WTC11 (cell line): ENCODE data around the gene RIMBP2. TPM values are rescaled to one million over a fixed set of nuclear protein-coding genes. Genes with fewer than 3 reads are reported as not detected.

Source experiments
- ATAC-seq: fragments of 200-7000 bp; cut with Tn5 transposase; 2 replicates; pipeline ENCODE4 v1.10.0; 2021; ENCODE audit warnings: mild to moderate bottlenecking, moderate library complexity
- CTCF ChIA-PET: fragments of 300-600 bp; sonication (Branson Sonifier 250); formaldehyde crosslinking; loops from one replicate; lab custom pipeline; 2021; ENCODE audit warnings: antibody characterized with exemption; lab: Charles Lee
- POLR2A ChIA-PET: fragments of 350-600 bp; sonication (Branson Sonifier 250); formaldehyde crosslinking; loops from one replicate; lab custom pipeline; 2021; ENCODE audit warnings: antibody characterized with exemption; lab: Charles Lee
- DNase-seq: peaks from one replicate; pipeline ENCODE4 v3.0.0; 2021; ENCODE audit warnings: low spot score
- H3K27ac Mint-ChIP-seq: 2 replicates; pipeline ENCODE4 v1.8.0; 2021; ENCODE audit warnings: mixed read lengths
- H3K27me3 Mint-ChIP-seq: 2 replicates; pipeline ENCODE4 v1.8.0; 2021; ENCODE audit warnings: low read depth, mild to moderate bottlenecking, moderate library complexity, mixed read lengths
- H3K36me3 Mint-ChIP-seq: 2 replicates; pipeline ENCODE4 v1.8.0; 2021; ENCODE audit warnings: mixed read lengths
- H3K4me1 Mint-ChIP-seq: 2 replicates; pipeline ENCODE4 v1.8.0; 2022; ENCODE audit warnings: mixed read lengths
- H3K4me3 Mint-ChIP-seq: 2 replicates; pipeline ENCODE4 v1.8.0; 2021; ENCODE audit warnings: mild to moderate bottlenecking, moderate library complexity, mixed read lengths
- H3K9me3 Mint-ChIP-seq: 2 replicates; pipeline ENCODE4 v1.8.0; 2021; ENCODE audit warnings: mixed read lengths
- AR ChIP-seq: fragments of 250-450 bp; sonication (Bioruptor Pico); IDR thresholded peaks from 2 replicates; pipeline ENCODE4 v1.9.0; 2021; ENCODE audit warnings: mild to moderate bottlenecking
- ATF6 ChIP-seq: sonication (generic); formaldehyde crosslinking; IDR thresholded peaks from 2 replicates; pipeline ENCODE4 v1.8.1; 2023; ENCODE audit warnings: mild to moderate bottlenecking, missing genetic modification reagents
- EMX1 ChIP-seq: fragments of 250-450 bp; sonication (Bioruptor Pico); IDR thresholded peaks from 2 replicates; pipeline ENCODE4 v1.8.0; 2021; ENCODE audit warnings: mild to moderate bottlenecking
- FOXJ3 ChIP-seq: sonication (generic); formaldehyde crosslinking; IDR thresholded peaks from 2 replicates; pipeline ENCODE4 v1.9.0; 2021; ENCODE audit warnings: missing genetic modification reagents, mild to moderate bottlenecking, borderline replicate concordance
- FOXP1 ChIP-seq: sonication (generic); formaldehyde crosslinking; IDR thresholded peaks from 2 replicates; pipeline ENCODE4 v1.8.0; 2022; ENCODE audit warnings: missing genetic modification reagents, mild to moderate bottlenecking, moderate library complexity, borderline replicate concordance
- GABPB1 ChIP-seq: sonication (generic); formaldehyde crosslinking; IDR thresholded peaks from 2 replicates; pipeline ENCODE4 v1.8.1; 2023; ENCODE audit warnings: mild to moderate bottlenecking, missing genetic modification reagents
- MLX ChIP-seq: sonication (generic); formaldehyde crosslinking; IDR thresholded peaks from 2 replicates; pipeline ENCODE4 v1.8.1; 2023; ENCODE audit warnings: mild to moderate bottlenecking, missing genetic modification reagents, moderate library complexity
- NR2C2 ChIP-seq: sonication (generic); formaldehyde crosslinking; IDR thresholded peaks from 2 replicates; pipeline ENCODE4 v1.8.0; 2022; ENCODE audit warnings: mild to moderate bottlenecking, missing genetic modification reagents
- OVOL2 ChIP-seq: fragments of 250-450 bp; sonication (Bioruptor Pico); IDR thresholded peaks from 2 replicates; pipeline ENCODE4 v1.9.0; 2021; ENCODE audit warnings: mild to moderate bottlenecking, borderline replicate concordance
- PREB ChIP-seq: sonication (generic); formaldehyde crosslinking; IDR thresholded peaks from 2 replicates; pipeline ENCODE4 v1.8.1; 2022; ENCODE audit warnings: mild to moderate bottlenecking, missing genetic modification reagents, moderate library complexity, borderline replicate concordance
- TP53 ChIP-seq: sonication (generic); formaldehyde crosslinking; IDR thresholded peaks from 2 replicates; pipeline ENCODE4 v1.8.1; 2023; ENCODE audit warnings: mild to moderate bottlenecking, missing genetic modification reagents
- ZNF396 ChIP-seq: fragments of 250-450 bp; sonication (Bioruptor Pico); IDR thresholded peaks from 2 replicates; pipeline ENCODE4 v1.8.0; 2021; ENCODE audit warnings: mild to moderate bottlenecking, moderate library complexity, borderline replicate concordance
- total RNA-seq: library from RNA; stranded (reverse); gene quantifications from 3 replicates; pipeline ENCODE4 v1.2.3, GENCODE V29; 2021
- TF ChIP-seq, protein P1 (sequence below): fragments of 200-600 bp; IDR thresholded peaks from 2 replicates; pipeline ENCODE4 v1.8.0; 2022; ENCODE audit warnings: antibody characterized with exemption
- TF ChIP-seq, protein P2 (sequence below): fragments of 250-450 bp; sonication (Bioruptor Pico); IDR thresholded peaks from 2 replicates; pipeline ENCODE4 v1.9.0; 2021; ENCODE audit warnings: moderate library complexity, mild to moderate bottlenecking, inconsistent platforms, borderline replicate concordance
- TF ChIP-seq, protein P3 (sequence below): sonication (generic); formaldehyde crosslinking; IDR thresholded peaks from 2 replicates; pipeline ENCODE4 v1.8.1; 2023; ENCODE audit warnings: mild to moderate bottlenecking, moderate library complexity, missing genetic modification reagents
- TF ChIP-seq, protein P4 (sequence below): sonication (generic); formaldehyde crosslinking; IDR thresholded peaks from 2 replicates; pipeline ENCODE4 v1.8.1; 2023; ENCODE audit warnings: mild to moderate bottlenecking, missing genetic modification reagents
- TF ChIP-seq, protein P5 (sequence below): sonication (generic); formaldehyde crosslinking; IDR thresholded peaks from 2 replicates; pipeline ENCODE4 v1.8.0; 2022; ENCODE audit warnings: mild to moderate bottlenecking, missing genetic modification reagents
- TF ChIP-seq, protein P6 (sequence below): fragments of 250-450 bp; sonication (Bioruptor Pico); IDR thresholded peaks from 2 replicates; pipeline ENCODE4 v1.9.0; 2021; ENCODE audit warnings: mild to moderate bottlenecking

The RIMBP2 gene
- total RNA-seq, 1 experiment from 2014 or later: 2.6 TPM

DNA sequence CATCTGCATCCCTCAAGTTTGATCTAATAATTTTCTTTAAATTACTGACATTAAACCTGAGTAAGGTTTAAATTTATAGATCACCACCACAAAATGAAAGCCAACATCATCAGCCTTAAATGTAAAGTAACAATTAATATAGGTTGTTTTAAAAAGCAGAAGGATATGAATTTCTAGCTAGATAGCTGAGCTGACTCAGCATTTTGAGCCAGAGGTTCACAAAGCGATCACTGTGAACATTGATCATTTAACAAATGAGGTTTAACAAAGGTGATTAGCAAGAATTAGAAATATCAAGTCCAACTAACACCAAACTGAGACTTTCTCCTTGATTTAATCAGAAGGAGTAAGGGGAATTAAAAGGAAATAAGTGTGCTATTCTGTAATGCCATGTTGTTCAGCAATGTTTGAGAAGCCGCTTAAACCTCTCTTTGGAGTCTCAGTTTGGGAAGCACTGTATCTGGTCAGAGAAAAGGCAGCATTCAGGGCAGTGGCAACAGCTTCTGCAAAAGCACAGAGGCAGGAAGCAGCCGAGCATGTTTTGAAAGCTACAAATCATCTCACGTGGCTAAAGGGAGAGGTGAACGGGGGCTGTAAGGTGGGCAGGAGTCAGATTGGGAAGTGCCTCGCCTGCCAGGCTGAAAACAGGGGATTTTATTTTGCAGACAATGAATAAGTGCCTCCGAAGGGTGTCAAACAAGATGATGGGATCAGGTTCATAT is 19.6 kb downstream of the RIMBP2 start:
- no peak overlapping the region for H3K4me3 Mint-ChIP-seq
- TF ChIP-seq EMX1 (CRISPR knock-in tag): no peak
- TF ChIP-seq, protein P1, sequence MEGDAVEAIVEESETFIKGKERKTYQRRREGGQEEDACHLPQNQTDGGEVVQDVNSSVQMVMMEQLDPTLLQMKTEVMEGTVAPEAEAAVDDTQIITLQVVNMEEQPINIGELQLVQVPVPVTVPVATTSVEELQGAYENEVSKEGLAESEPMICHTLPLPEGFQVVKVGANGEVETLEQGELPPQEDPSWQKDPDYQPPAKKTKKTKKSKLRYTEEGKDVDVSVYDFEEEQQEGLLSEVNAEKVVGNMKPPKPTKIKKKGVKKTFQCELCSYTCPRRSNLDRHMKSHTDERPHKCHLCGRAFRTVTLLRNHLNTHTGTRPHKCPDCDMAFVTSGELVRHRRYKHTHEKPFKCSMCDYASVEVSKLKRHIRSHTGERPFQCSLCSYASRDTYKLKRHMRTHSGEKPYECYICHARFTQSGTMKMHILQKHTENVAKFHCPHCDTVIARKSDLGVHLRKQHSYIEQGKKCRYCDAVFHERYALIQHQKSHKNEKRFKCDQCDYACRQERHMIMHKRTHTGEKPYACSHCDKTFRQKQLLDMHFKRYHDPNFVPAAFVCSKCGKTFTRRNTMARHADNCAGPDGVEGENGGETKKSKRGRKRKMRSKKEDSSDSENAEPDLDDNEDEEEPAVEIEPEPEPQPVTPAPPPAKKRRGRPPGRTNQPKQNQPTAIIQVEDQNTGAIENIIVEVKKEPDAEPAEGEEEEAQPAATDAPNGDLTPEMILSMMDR: no peak
- TF ChIP-seq ZNF396: no peak
- no peak for TF ChIP-seq TP53
- TF ChIP-seq FOXJ3 (CRISPR knock-in tag): no peak
- no peak for TF ChIP-seq OVOL2
- TF ChIP-seq, protein P2, sequence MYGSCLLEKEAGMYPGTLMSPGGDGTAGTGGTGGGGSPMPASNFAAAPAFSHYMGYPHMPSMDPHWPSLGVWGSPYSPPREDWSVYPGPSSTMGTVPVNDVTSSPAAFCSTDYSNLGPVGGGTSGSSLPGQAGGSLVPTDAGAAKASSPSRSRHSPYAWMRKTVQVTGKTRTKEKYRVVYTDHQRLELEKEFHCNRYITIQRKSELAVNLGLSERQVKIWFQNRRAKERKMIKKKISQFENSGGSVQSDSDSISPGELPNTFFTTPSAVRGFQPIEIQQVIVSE (CRISPR knock-in tag): no peak
- no peak for TF ChIP-seq NR2C2 (CRISPR knock-in tag)
- peaks cover 5% of the 10 kb centered on the region for H3K9me3 Mint-ChIP-seq
- CTCF ChIA-PET: interaction anchor here (1.0 to 1.8 kb wide), 2 partner anchors 52 to 182 kb away, joined by 3 to 5 read pairs; no protein-coding TSS in a partner anchor
- ATAC-seq (no peak), DNase-seq (no peak)
- H3K4me1 Mint-ChIP-seq: no peaks in the 10 kb centered on the region
- H3K27me3 Mint-ChIP-seq: peaks cover 8% of the 10 kb centered on the region
- POLR2A ChIA-PET: interaction anchor here (0.6 kb wide), 1 partner anchor 475 kb away, joined by 3 read pairs; no protein-coding TSS in a partner anchor
- no peaks in the 10 kb centered on the region for H3K36me3 Mint-ChIP-seq
- H3K27ac Mint-ChIP-seq: no peak overlapping the region

GRCh38 chr12:130695061-130695460 is 21.0 kb downstream of the RIMBP2 start:
- ChIA-PET CTCF (no interaction called here), POLR2A (no interaction called here)
- Mint-ChIP-seq H3K4me3 (no peak overlapping the region), H3K27ac (no peak overlapping the region), H3K36me3 (no peaks in the 10 kb centered on the region), H3K9me3 (peaks cover 5% of the 10 kb centered on the region), H3K27me3 (peaks cover 8% of the 10 kb centered on the region), H3K4me1 (no peaks in the 10 kb centered on the region)
- ATAC-seq (no peak), DNase-seq (no peak)
- TF ChIP-seq, protein P3, sequence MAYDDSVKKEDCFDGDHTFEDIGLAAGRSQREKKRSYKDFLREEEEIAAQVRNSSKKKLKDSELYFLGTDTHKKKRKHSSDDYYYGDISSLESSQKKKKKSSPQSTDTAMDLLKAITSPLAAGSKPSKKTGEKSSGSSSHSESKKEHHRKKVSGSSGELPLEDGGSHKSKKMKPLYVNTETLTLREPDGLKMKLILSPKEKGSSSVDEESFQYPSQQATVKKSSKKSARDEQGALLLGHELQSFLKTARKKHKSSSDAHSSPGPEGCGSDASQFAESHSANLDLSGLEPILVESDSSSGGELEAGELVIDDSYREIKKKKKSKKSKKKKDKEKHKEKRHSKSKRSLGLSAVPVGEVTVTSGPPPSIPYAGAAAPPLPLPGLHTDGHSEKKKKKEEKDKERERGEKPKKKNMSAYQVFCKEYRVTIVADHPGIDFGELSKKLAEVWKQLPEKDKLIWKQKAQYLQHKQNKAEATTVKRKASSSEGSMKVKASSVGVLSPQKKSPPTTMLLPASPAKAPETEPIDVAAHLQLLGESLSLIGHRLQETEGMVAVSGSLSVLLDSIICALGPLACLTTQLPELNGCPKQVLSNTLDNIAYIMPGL: no peak
- TF ChIP-seq AR: no peak
- TF ChIP-seq, protein P4, sequence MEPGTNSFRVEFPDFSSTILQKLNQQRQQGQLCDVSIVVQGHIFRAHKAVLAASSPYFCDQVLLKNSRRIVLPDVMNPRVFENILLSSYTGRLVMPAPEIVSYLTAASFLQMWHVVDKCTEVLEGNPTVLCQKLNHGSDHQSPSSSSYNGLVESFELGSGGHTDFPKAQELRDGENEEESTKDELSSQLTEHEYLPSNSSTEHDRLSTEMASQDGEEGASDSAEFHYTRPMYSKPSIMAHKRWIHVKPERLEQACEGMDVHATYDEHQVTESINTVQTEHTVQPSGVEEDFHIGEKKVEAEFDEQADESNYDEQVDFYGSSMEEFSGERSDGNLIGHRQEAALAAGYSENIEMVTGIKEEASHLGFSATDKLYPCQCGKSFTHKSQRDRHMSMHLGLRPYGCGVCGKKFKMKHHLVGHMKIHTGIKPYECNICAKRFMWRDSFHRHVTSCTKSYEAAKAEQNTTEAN: no peak
- no peak for TF ChIP-seq ATF6 (CRISPR knock-in tag)
- no peak for TF ChIP-seq MLX (CRISPR knock-in tag)
- TF ChIP-seq GABPB1 (CRISPR knock-in tag): no peak
- TF ChIP-seq FOXJ3 (CRISPR knock-in tag): no peak
- no peak for TF ChIP-seq FOXP1 (CRISPR knock-in tag)
- no peak for TF ChIP-seq PREB (CRISPR knock-in tag)
- TF ChIP-seq, protein P5, sequence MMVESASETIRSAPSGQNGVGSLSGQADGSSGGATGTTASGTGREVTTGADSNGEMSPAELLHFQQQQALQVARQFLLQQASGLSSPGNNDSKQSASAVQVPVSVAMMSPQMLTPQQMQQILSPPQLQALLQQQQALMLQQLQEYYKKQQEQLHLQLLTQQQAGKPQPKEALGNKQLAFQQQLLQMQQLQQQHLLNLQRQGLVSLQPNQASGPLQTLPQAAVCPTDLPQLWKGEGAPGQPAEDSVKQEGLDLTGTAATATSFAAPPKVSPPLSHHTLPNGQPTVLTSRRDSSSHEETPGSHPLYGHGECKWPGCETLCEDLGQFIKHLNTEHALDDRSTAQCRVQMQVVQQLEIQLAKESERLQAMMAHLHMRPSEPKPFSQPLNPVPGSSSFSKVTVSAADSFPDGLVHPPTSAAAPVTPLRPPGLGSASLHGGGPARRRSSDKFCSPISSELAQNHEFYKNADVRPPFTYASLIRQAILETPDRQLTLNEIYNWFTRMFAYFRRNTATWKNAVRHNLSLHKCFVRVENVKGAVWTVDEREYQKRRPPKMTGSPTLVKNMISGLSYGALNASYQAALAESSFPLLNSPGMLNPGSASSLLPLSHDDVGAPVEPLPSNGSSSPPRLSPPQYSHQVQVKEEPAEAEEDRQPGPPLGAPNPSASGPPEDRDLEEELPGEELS (CRISPR knock-in tag): no peak
- TF ChIP-seq, protein P6, sequence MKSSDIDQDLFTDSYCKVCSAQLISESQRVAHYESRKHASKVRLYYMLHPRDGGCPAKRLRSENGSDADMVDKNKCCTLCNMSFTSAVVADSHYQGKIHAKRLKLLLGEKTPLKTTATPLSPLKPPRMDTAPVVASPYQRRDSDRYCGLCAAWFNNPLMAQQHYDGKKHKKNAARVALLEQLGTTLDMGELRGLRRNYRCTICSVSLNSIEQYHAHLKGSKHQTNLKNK (CRISPR knock-in tag): no peak
